H1 (cell line): Measurements from ENCODE around the gene CRTC3. TPM values are rescaled to one million over a fixed set of nuclear protein-coding genes. Genes with fewer than 3 reads are reported as not detected.

Experiments used
- CTCF ChIA-PET: fragments of 300-600 bp; sonication (Branson Sonifier 250); formaldehyde crosslinking; loops from one replicate; lab custom pipeline; 2021; ENCODE audit not compliant: partially characterized antibody; lab: Charles Lee
- POLR2A ChIA-PET: fragments of 300-600 bp; sonication (Branson Sonifier 250); formaldehyde crosslinking; loops from one replicate; lab custom pipeline; 2021; ENCODE audit warnings: inconsistent platforms; ENCODE audit not compliant: partially characterized antibody; lab: Charles Lee
- DNase-seq, 2 experiments: peaks; one replicate each; pipeline versions ENCODE4 v3.0.0 to v3.0.0-alpha.2; 2010 to 2022; ENCODE audit warnings: low spot score in 2 of 2, low read depth in 1 of 2, mixed read lengths in 1 of 2
- FAIRE-seq: peaks from 2 replicates; lab custom pipeline; 2011; peaks lifted over from hg19 to GRCh38; lab: Jason Lieb, UNC
- H2AFZ ChIP-seq: 2 replicates; pipeline ENCODE4 v1.8.1; 2012; ENCODE audit warnings: low read length, inconsistent platforms
- H2AK5ac ChIP-seq: 2 replicates; pipeline ENCODE4 v1.6.1; 2013; ENCODE audit warnings: low read depth, low read length
- H2BK120ac ChIP-seq: replicated peaks from 2 replicates; pipeline ENCODE3; 2013; ENCODE audit warnings: low read depth, low read length, inconsistent platforms
- H2BK12ac ChIP-seq: 2 replicates; pipeline ENCODE4 v1.6.1; 2013; ENCODE audit warnings: low read depth, low read length
- H2BK15ac ChIP-seq: 2 replicates; pipeline ENCODE4 v1.6.1; 2013; ENCODE audit warnings: low read length
- H2BK20ac ChIP-seq: 2 replicates; pipeline ENCODE4 v1.6.1; 2013; ENCODE audit warnings: low read length
- H2BK5ac ChIP-seq: 2 replicates; pipeline ENCODE4 v1.6.1; 2013; ENCODE audit warnings: low read depth, low read length
- H3K14ac ChIP-seq: 2 replicates; pipeline ENCODE4 v1.6.1; 2013; ENCODE audit warnings: inconsistent platforms; ENCODE audit not compliant: insufficient read length
- H3K18ac ChIP-seq: 2 replicates; pipeline ENCODE4 v1.6.1; 2013; ENCODE audit warnings: low read length; ENCODE audit errors: extremely low read depth
- H3K23ac ChIP-seq: 2 replicates; pipeline ENCODE4 v1.6.1; 2013; ENCODE audit warnings: inconsistent platforms; ENCODE audit not compliant: insufficient read length
- H3K23me2 ChIP-seq: 2 replicates; pipeline ENCODE4 v1.6.1; 2013; ENCODE audit warnings: low read depth, low read length
- H3K27ac ChIP-seq: 2 replicates; pipeline ENCODE4 v1.6.1; 2011; ENCODE audit warnings: low read depth, low read length, inconsistent platforms
- H3K27me3 ChIP-seq, 4 experiments: replicated peaks in 1 of 4; 1 replicate in 1 of 4; 2 replicates in 3 of 4; pipeline versions ENCODE4 v1.6.1 to v1.8.1; 2011 to 2013; ENCODE audit warnings: low read length in 3 of 4, mild to moderate bottlenecking in 3 of 4, inconsistent platforms in 2 of 4, mixed read lengths in 2 of 4, moderate library complexity in 1 of 4; ENCODE audit not compliant: control insufficient read depth in 3 of 4, insufficient read depth in 3 of 4; ENCODE audit errors: extremely low read depth in 1 of 4
- H3K36me3 ChIP-seq, 4 experiments: 2 replicates each; pipeline versions ENCODE4 v1.6.1 to v1.8.1; 2011 to 2013; ENCODE audit warnings: mild to moderate bottlenecking in 4 of 4, low read length in 3 of 4, moderate library complexity in 2 of 4, control low read depth in 1 of 4, inconsistent platforms in 1 of 4; ENCODE audit not compliant: insufficient read depth in 4 of 4, control insufficient read depth in 2 of 4
- H3K4ac ChIP-seq: replicated peaks from 2 replicates; pipeline ENCODE3; 2013; ENCODE audit warnings: low read length, low read depth, mixed read lengths, inconsistent platforms; ENCODE audit not compliant: insufficient read length
- H3K4me1 ChIP-seq, 4 experiments: replicated peaks in 1 of 4; 1 replicate in 1 of 4; 2 replicates in 3 of 4; pipeline versions ENCODE4 v1.6.1 to v1.8.1; 2011 to 2013; ENCODE audit warnings: low read length in 3 of 4, inconsistent platforms in 2 of 4, mixed read lengths in 1 of 4; ENCODE audit not compliant: insufficient read depth in 4 of 4, control insufficient read depth in 3 of 4
- H3K4me2 ChIP-seq, 2 experiments: 2 replicates each; pipeline versions ENCODE4 v1.6.1 to v1.8.1; 2011 to 2013; ENCODE audit warnings: low read depth in 2 of 2, low read length in 2 of 2, control low read depth in 1 of 2, inconsistent platforms in 1 of 2, mild to moderate bottlenecking in 1 of 2; ENCODE audit not compliant: insufficient read depth in 1 of 2
- H3K4me3 ChIP-seq, 4 experiments: fragments of 200-600, 300-600 bp in 1 of 4; sonication (generic), shearing (Covaris generic), sonication (Bioruptor Twin) in 1 of 4; 2 replicates each; pipeline versions ENCODE4 v1.5.1 to v1.8.1; 2011 to 2016; ENCODE audit warnings: low read length in 4 of 4, low read depth in 3 of 4, control low read depth in 2 of 4, inconsistent platforms in 2 of 4, mild to moderate bottlenecking in 2 of 4, mixed read lengths in 1 of 4, moderate library complexity in 1 of 4; ENCODE audit not compliant: insufficient read depth in 2 of 4; ENCODE audit errors: extremely low read depth in 1 of 4
- H3K56ac ChIP-seq: replicated peaks from 2 replicates; pipeline ENCODE3; 2013; ENCODE audit warnings: low read depth, mild to moderate bottlenecking, mixed read lengths, low read length, inconsistent platforms; ENCODE audit not compliant: insufficient read length
- H3K79me1 ChIP-seq: 2 replicates; pipeline ENCODE4 v1.6.1; 2013; ENCODE audit warnings: low read depth, low read length, control low read depth
- H3K79me2 ChIP-seq, 2 experiments: 2 replicates each; pipeline versions ENCODE4 v1.6.1 to v1.8.1; 2012 to 2013; ENCODE audit warnings: low read length in 2 of 2, mild to moderate bottlenecking in 2 of 2, inconsistent platforms in 1 of 2; ENCODE audit not compliant: insufficient read depth in 2 of 2, control insufficient read depth in 1 of 2
- H3K9ac ChIP-seq, 4 experiments: replicated peaks in 1 of 4; 1 replicate in 1 of 4; 2 replicates in 3 of 4; pipeline versions ENCODE4 v1.6.1 to v1.8.1; 2011 to 2013; ENCODE audit warnings: low read depth in 3 of 4, low read length in 3 of 4, control low read depth in 2 of 4, mild to moderate bottlenecking in 2 of 4, moderate library complexity in 2 of 4, inconsistent platforms in 1 of 4; ENCODE audit errors: extremely low read depth in 1 of 4
- H3K9me3 ChIP-seq, 2 experiments: 2 replicates each; pipeline versions ENCODE4 v1.6.1 to v1.8.1; 2012 to 2013; ENCODE audit warnings: mild to moderate bottlenecking in 2 of 2, moderate library complexity in 2 of 2, control low read depth in 1 of 2, inconsistent platforms in 1 of 2, low read depth in 1 of 2, low read length in 1 of 2, mixed read lengths in 1 of 2; ENCODE audit not compliant: insufficient read depth in 2 of 2
- H4K20me1 ChIP-seq, 2 experiments: replicated peaks in 1 of 2; 2 replicates each; pipeline versions ENCODE3 to v1.8.1; 2011 to 2013; ENCODE audit warnings: inconsistent platforms in 2 of 2, low read length in 2 of 2, mild to moderate bottlenecking in 1 of 2; ENCODE audit not compliant: insufficient read depth in 2 of 2, control insufficient read depth in 1 of 2
- H4K5ac ChIP-seq: 2 replicates; pipeline ENCODE4 v1.6.1; 2013; ENCODE audit warnings: low read length, low read depth, mixed read lengths, inconsistent platforms; ENCODE audit not compliant: insufficient read length
- H4K8ac ChIP-seq: 2 replicates; pipeline ENCODE4 v1.8.0; 2013; ENCODE audit warnings: mild to moderate bottlenecking, moderate library complexity, low read length, inconsistent platforms; ENCODE audit not compliant: insufficient read depth; ENCODE audit errors: extremely low read depth
- H4K91ac ChIP-seq: replicated peaks from 2 replicates; pipeline ENCODE3; 2013; ENCODE audit warnings: low read length, mixed read lengths, inconsistent platforms; ENCODE audit not compliant: insufficient read length
- BCL11A ChIP-seq, 2 experiments: IDR thresholded peaks; one replicate each; pipeline ENCODE4 v1.6.1; 2011; ENCODE audit warnings: low read depth in 2 of 2, low read length in 2 of 2, mild to moderate bottlenecking in 2 of 2
- CHD1 ChIP-seq: IDR thresholded peaks from 2 replicates; pipeline ENCODE4 v1.6.1; 2012; ENCODE audit warnings: low read depth, low read length, improper control_type of control experiment
- CTBP2 ChIP-seq: IDR thresholded peaks from 2 replicates; pipeline ENCODE4 v1.7.0; 2011; ENCODE audit warnings: borderline replicate concordance, mild to moderate bottlenecking, moderate library complexity, mixed read lengths, low read length; ENCODE audit not compliant: insufficient read depth, insufficient read length
- CTCF ChIP-seq, 3 experiments: IDR thresholded peaks; 1 replicate in 2 of 3; 2 replicates in 1 of 3; pipeline versions ENCODE4 v1.5.1 to v1.6.1; 2011; ENCODE audit warnings: low read length in 3 of 3, mild to moderate bottlenecking in 3 of 3, inconsistent platforms in 2 of 3, low read depth in 1 of 3, moderate library complexity in 1 of 3; ENCODE audit not compliant: insufficient read depth in 1 of 3; ENCODE audit errors: control extremely low read depth in 1 of 3
- KDM1A ChIP-seq: fragments of 200-600, 300-600 bp; sonication (generic); IDR thresholded peaks from 2 replicates; pipeline ENCODE4 v1.7.1; 2016; ENCODE audit warnings: mild to moderate bottlenecking, low read length, borderline replicate concordance
- KDM4A ChIP-seq: IDR thresholded peaks from one replicate; pipeline ENCODE4 v1.7.1; 2012; ENCODE audit warnings: low read depth, mild to moderate bottlenecking, moderate library complexity, low read length, inconsistent platforms; ENCODE audit not compliant: severe bottlenecking
- POLR2A ChIP-seq, 2 experiments: IDR thresholded peaks; 1 replicate in 1 of 2; 2 replicates in 1 of 2; pipeline ENCODE4 v1.6.1; 2011; ENCODE audit warnings: low read depth in 2 of 2, low read length in 2 of 2, mild to moderate bottlenecking in 2 of 2; ENCODE audit errors: control extremely low read depth in 1 of 2
- RBBP5 ChIP-seq: IDR thresholded peaks from 2 replicates; pipeline ENCODE4 v1.7.1; 2012; ENCODE audit warnings: low read depth, mild to moderate bottlenecking, inconsistent platforms, low read length, moderate library complexity, borderline replicate concordance
- SIN3A ChIP-seq, 2 experiments: IDR thresholded peaks in 1 of 2; conservative IDR thresholded peaks in 1 of 2; 2 replicates each; pipeline ENCODE4 v1.6.1; 2011 to 2012; ENCODE audit warnings: low read length in 2 of 2, improper control_type of control experiment in 1 of 2, low read depth in 1 of 2, mild to moderate bottlenecking in 1 of 2
- ZNF274 ChIP-seq: IDR thresholded peaks from 2 replicates; pipeline ENCODE4 v1.7.0; 2012; ENCODE audit warnings: low read length, borderline replicate concordance; ENCODE audit errors: extremely low read depth
- WGBS, 2 experiments: shearing (Covaris generic) in 1 of 2; methylation state at CpG; one replicate each; pipeline versions ENCODE4 v1.1.6 to v1.1.7; 2013 to 2015; ENCODE audit warnings: low lambda C conversion rate in 2 of 2, mixed read lengths in 2 of 2, inconsistent platforms in 1 of 2, low coverage in 1 of 2, missing lambda C conversion rate in 1 of 2; ENCODE audit not compliant: insufficient replicate concordance in 2 of 2, insufficient coverage in 1 of 2, insufficient read length in 1 of 2; ENCODE audit errors: extremely low coverage in 1 of 2, missing lambda C conversion rate in 1 of 2; 5-methylcytosine and 5-hydroxymethylcytosine counted together
- polyA plus RNA-seq, 7 experiments: library from polyadenylated mRNA; depleted of rRNA in 3 of 7; stranded (reverse) in 5 of 7; unstranded in 2 of 7; fragments of >200 nt in 5 of 7; fragments of 200-250 nt in 2 of 7; gene quantifications; 1 replicate in 5 of 7; 2 replicates in 1 of 7; 4 replicates in 1 of 7; pipeline versions ENCODE4 v1.2.1 to v1.2.3, GENCODE V29; 2011 to 2013; ENCODE audit warnings: missing spikeins in 2 of 7, mixed read lengths in 2 of 7
- total RNA-seq: library from RNA; stranded (reverse); fragmentation: NEBNext Ultra II Directional; extraction: Animal tissue kit (Norgen Biotek cat#: 25700); gene quantifications from 2 replicates; pipeline ENCODE4 v1.2.1, GENCODE V29; 2021

CRTC3 gene
- total and polyA plus RNA-seq, 2 of the 8 experiments (the other 6 are each of a cell fraction or from before 2014, with no cell fraction given): 5.0 to 5.3 TPM

DNA sequence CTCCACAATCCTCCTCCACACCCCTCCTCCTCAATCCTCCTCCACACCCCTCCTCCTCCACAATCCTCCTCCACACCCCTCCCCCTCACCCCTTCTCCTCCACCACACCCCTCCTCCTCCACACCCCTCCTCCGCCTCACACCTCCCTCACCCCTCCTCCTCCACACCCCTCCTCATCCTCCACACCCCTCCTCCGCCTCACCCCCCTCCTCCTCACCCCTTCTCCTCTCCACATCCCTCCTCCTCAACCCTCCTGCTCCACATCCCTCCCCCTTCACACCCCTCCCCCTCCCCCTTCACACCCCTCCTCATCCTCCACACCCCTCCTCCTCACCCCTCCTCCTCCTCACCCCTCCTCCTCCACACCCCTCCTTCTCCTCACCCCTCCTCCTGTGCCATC, 117.6 kb downstream of the CRTC3 start:
- no peak overlapping the region for H3K4ac ChIP-seq
- no peak overlapping the region for H3K4me3 ChIP-seq
- H4K8ac ChIP-seq: no peak overlapping the region
- H2BK12ac ChIP-seq: no peak overlapping the region
- DNase-seq: no peak
- no peaks in the 10 kb centered on the region for H3K79me2 ChIP-seq
- no peaks in the 10 kb centered on the region for H3K27me3 ChIP-seq
- CTCF ChIA-PET: interaction anchor here (0.6 to 3.0 kb wide), 38 partner anchors 7 to 354 kb away, joined by 3 to 19 read pairs (median 4); partner anchors contain the start of genes FES and HDDC3
- no peak overlapping the region for H3K27ac ChIP-seq
- H4K20me1 ChIP-seq: no peaks in the 10 kb centered on the region
- H3K56ac ChIP-seq: no peak overlapping the region
- no peak overlapping the region for H4K91ac ChIP-seq
- WGBS, 2 experiments: 79% methylated on average over 2 of the region's 2 CpGs; no CpG with 5 or more reads in 1 of the 2 experiments
- no peak overlapping the region for H3K4me2 ChIP-seq
- H3K23me2 ChIP-seq: peaks cover 2% of the 10 kb centered on the region; the same call in 1 of the 2 replicates
- H3K14ac ChIP-seq: no peak overlapping the region
- POLR2A ChIA-PET: interaction anchor here (1.0 kb wide), 1 partner anchor 70 kb away, joined by 6 read pairs; the partner anchor contains the start of gene BLM
- no peak overlapping the region for H2AK5ac ChIP-seq
- no peak overlapping the region for H3K18ac ChIP-seq
- TF ChIP-seq KDM1A: no peak
- no peak for TF ChIP-seq CTBP2
- no peak for TF ChIP-seq POLR2A (IDR thresholded peaks at IDR 0.05; ENCODE audit: control extremely low read depth in 1 of 2, low read depth in 2 of 2, low read length in 2 of 2)
- no peak for TF ChIP-seq BCL11A (IDR thresholded peaks at IDR 0.05; ENCODE audit: low read depth in 2 of 2, low read length in 2 of 2)
- TF ChIP-seq CHD1: no peak
- no peak for TF ChIP-seq RBBP5
- no peak for TF ChIP-seq SIN3A (conservative IDR thresholded peaks at IDR 0.05 in 1 of 2, IDR thresholded peaks at IDR 0.05 in 1 of 2; ENCODE audit: low read depth in 1 of 2, low read length in 2 of 2)
- no peak for TF ChIP-seq KDM4A
- no peak for TF ChIP-seq ZNF274
- TF ChIP-seq CTCF (IDR thresholded peaks at IDR 0.05; ENCODE audit: control extremely low read depth in 1 of 3, insufficient read depth in 1 of 3, low read depth in 1 of 3, low read length in 3 of 3): no peak
- TF ChIP-seq, all 59 proteins: peak for 0
- H3K9me3 ChIP-seq: no peaks in the 10 kb centered on the region
- no peaks in the 10 kb centered on the region for H3K79me1 ChIP-seq
- H4K5ac ChIP-seq: no peak overlapping the region
- H3K36me3 ChIP-seq: no peaks in the 10 kb centered on the region
- H2BK15ac ChIP-seq: no peak overlapping the region
- H2BK120ac ChIP-seq: no peak overlapping the region
- no peak overlapping the region for H2BK5ac ChIP-seq
- H3K4me1 ChIP-seq: peaks cover 0 to 6% (median 4%) of the 10 kb centered on the region in 4 experiments; a peak in 6 of 7 replicates
- no peak overlapping the region for H3K23ac ChIP-seq
- no peak overlapping the region for H3K9ac ChIP-seq
- no peak for FAIRE-seq
- H2BK20ac ChIP-seq: no peak overlapping the region
- H2AFZ ChIP-seq: no peak overlapping the region
